CD4-positive, alpha-beta T cell treated with Interleukin-10 for 1 hour (primary cell): Measurements from ENCODE around the gene FER1L5.

Experiments used
- DNase-seq: peaks from one replicate; pipeline ENCODE4 v3.0.0-alpha.2; 2020

FER1L5 gene

DNA sequence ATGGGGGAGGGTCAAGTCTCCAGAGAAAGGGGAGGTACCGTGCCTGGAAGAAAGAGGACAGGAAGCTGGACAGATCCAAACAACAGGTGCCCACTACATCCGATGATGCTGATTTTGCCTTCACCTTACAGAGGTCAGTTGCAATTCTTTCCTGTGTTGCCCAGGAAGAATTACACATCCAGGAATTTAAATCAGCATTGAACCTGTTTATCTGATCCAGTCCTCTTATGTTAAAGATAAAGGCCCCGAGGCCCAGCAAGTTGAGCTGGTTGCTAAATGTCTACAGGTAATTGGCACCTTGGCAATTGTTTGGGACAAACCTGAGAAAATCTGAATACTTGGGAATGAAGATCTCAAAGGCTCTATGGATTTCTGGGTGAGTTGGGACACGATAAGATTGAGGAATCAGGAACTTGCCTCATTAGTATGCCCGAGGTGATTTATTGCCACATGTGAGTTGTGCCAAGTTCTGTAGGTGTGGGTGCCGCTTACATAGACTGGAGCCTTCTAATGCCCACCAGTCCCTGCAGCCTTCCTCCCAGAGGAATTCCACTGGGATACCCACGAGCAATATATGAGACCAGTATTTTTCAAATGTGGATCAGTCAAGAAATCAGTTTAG lies 111.2 kb downstream of the FER1L5 start:
- no peak for DNase-seq

DNA sequence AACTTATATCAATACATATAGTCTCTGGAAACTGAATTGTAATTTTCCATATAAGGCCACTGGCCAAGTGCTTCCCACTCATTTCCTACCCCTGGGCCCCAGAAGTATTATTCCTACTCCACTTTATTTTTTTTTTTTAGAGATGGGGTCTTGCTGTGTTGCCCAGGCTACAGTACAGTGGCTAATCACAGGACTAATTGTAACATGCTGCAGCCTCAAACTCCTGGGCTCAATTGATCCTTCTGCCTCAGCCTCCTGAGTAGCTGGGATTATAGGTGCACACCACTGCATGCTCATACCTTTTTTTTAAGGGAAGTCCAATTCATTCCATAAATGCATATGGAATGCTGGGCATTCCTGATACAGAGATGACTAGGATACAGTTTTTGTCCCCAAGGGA lies 111.8 kb downstream of the FER1L5 start:
- DNase-seq = no peak
